Spleen (tissue), 11 donors: ENCODE measurements around the gene SUMF1. TPM values are rescaled to one million over a fixed set of nuclear protein-coding genes. Genes with fewer than 3 reads are reported as not detected.

Experiments used
- DNase-seq: peaks from one replicate; pipeline ENCODE4 v3.0.0-alpha.2; 2020
- H3K27ac ChIP-seq, 8 donors: fragments of 200-600 bp; sonication (generic) in 7 of 8; 1 replicate in 4 of 8; 2 replicates in 4 of 8; pipeline versions ENCODE4 v1.5.0 to v1.8.0; 2016 to 2021; ENCODE audit warnings: inconsistent platforms in 4 of 8, mild to moderate bottlenecking in 4 of 8, moderate library complexity in 1 of 8
- H3K27me3 ChIP-seq, 7 donors: fragments of 200-600 bp; sonication (generic) in 6 of 7; replicated peaks in 1 of 7; 1 replicate in 4 of 7; 2 replicates in 3 of 7; pipeline versions ENCODE4 v1.5.0 to v1.8.0; 2016 to 2021; ENCODE audit warnings: inconsistent platforms in 3 of 7, mild to moderate bottlenecking in 1 of 7
- H3K36me3 ChIP-seq, 6 donors: fragments of 200-600 bp; sonication (generic) in 5 of 6; 1 replicate in 4 of 6; 2 replicates in 2 of 6; pipeline versions ENCODE4 v1.5.0 to v1.8.0; 2016 to 2021; ENCODE audit warnings: inconsistent platforms in 2 of 6
- H3K4me1 ChIP-seq, 6 donors: fragments of 200-600 bp; sonication (generic) in 5 of 6; 1 replicate in 3 of 6; 2 replicates in 3 of 6; pipeline versions ENCODE4 v1.5.0 to v1.8.0; 2016 to 2021; ENCODE audit warnings: inconsistent platforms in 3 of 6
- H3K4me3 ChIP-seq, 8 donors: fragments of 200-600 bp; sonication (generic) in 7 of 8; 1 replicate in 4 of 8; 2 replicates in 4 of 8; pipeline versions ENCODE4 v1.5.0 to v1.8.0; 2016 to 2021; ENCODE audit warnings: inconsistent platforms in 4 of 8, mild to moderate bottlenecking in 4 of 8, moderate library complexity in 2 of 8
- H3K9me3 ChIP-seq, 8 donors: fragments of 200-600 bp; sonication (generic) in 7 of 8; 1 replicate in 4 of 8; 2 replicates in 4 of 8; pipeline versions ENCODE4 v1.5.0 to v1.8.0; 2016 to 2021; ENCODE audit warnings: inconsistent platforms in 4 of 8
- CTCF ChIP-seq, 11 experiments: fragments of 200-600 bp in 7 of 11; fragments of 450-650 bp in 4 of 11; sonication (generic) in 4 of 11; IDR thresholded peaks in 8 of 11; conservative IDR thresholded peaks in 3 of 11; 1 replicate in 7 of 11; 2 replicates in 4 of 11; pipeline versions ENCODE4 v1.4.0 to v1.8.0; 2016 to 2021; ENCODE audit warnings: antibody characterized with exemption in 11 of 11, inconsistent platforms in 4 of 11, mild to moderate bottlenecking in 1 of 11
- POLR2A ChIP-seq, 3 donors: fragments of 450-650 bp; IDR thresholded peaks; one replicate each; pipeline ENCODE4 v1.5.1; 2017; ENCODE audit warnings: antibody characterized with exemption in 3 of 3, mild to moderate bottlenecking in 1 of 3
- POLR2AphosphoS5 ChIP-seq, 3 donors: sonication (generic); formaldehyde crosslinking; IDR thresholded peaks; one replicate each; pipeline ENCODE4 v1.5.1; 2017; ENCODE audit warnings: antibody characterized with exemption in 3 of 3
- WGBS, 5 donors: extraction: QIAGEN DNeasy Blood & Tissue Kit in 3 of 5; methylation state at CpG; one replicate each; pipeline versions ENCODE4 v1.1.5 to v1.1.7; 2013 to 2018; 5-methylcytosine and 5-hydroxymethylcytosine counted together
- intact Hi-C: fragments of 100-400 bp; cut with DNase I; formaldehyde crosslinking; loops from one replicate; pipeline ENCODE4 v1.15.0; 2023; ENCODE audit warnings: low total_unique reads
- polyA plus RNA-seq, 3 donors: library from polyadenylated mRNA; stranded (reverse); fragments of 200-250 nt; gene quantifications; one replicate each; pipeline ENCODE4 v1.2.1, GENCODE V29; 2013
- total RNA-seq, 7 donors: library from RNA; depleted of rRNA in 3 of 7; stranded (reverse); fragments of >200 nt in 3 of 7; fragmentation: NEBNext Ultra II Directional in 4 of 7; extraction: Animal tissue kit (Norgen Biotek cat#: 25700) in 4 of 7; gene quantifications; one replicate each; pipeline versions ENCODE4 v1.1.0 to v1.2.1, GENCODE V29; 2016 to 2021
- donor health status: healthy with polysubstance abuse.
- donor health status: DM: no; HTN: no; CAD: no; lungs with moderate emphysema.
- donor health status: DM: no; HTN: no; CAD: no.
- donor health status: Bipolar disorder and iron deficiency.
- donor health status: healthy.
- donor health status: DM: no; HTN: no; CAD: no.
- donor health status: DM: yes; HTN: yes; CAD: no.

Gene SUMF1
- total and polyA plus RNA-seq, 10 donors: 6.3 to 53.0 (median 33.9) TPM

DNA sequence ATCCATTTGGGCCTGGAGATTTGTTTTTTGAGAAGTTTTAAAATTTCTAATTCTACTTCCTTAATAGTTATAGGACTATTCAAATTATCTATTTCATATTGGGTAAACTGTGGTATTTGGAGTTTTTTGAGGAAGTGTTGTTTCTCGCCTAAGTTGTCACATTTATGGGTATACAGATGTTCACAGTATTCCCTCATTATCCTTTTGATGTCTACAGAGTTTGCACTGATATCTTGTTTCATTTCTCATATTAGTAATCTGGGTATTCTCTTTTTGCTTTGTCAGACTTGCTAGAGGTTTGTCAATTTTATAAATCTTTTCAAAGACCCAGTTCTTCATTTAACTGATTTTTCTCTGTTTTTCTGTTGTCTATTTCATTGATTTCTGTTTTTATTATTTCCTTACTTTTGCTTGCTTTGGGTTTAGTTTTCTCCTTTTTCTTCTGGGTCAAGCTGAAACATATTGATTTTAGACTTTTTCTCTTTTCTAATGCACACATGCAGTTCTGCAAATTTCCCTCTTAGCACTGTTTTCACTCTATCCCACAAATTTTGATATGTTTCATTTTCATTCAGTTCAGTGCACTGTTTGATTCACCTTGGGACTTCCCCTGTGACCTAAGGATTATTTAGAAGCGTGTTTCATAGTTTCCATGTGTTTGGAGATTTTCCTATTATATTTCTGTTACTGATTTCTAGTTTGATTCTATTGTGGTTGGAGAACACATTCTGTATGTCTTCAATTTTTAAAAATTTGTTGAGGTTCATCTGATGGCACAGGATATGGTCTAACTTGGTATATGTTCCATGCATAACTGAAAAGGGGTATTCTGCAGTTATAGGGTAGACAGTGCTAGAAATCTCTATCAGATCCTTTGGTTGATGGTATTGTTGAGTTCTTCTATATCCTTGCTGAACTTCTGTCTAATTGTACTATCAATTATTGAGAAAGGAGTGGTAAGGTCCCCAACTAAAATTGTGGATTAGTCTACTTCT is 79.6 kb downstream of the SUMF1 start:
- intact Hi-C loops: no loop called here
- TF ChIP-seq CTCF (IDR thresholded peaks at IDR 0.05 in 8 of 11, conservative IDR thresholded peaks at IDR 0.05 in 3 of 11): no peak
- TF ChIP-seq POLR2A (IDR thresholded peaks at IDR 0.05): no peak
- TF ChIP-seq POLR2AphosphoS5 (IDR thresholded peaks at IDR 0.05): no peak
- WGBS, 5 donors: 74 to 79% (median 75%) methylated on average over 2 of the region's 2 CpGs

GRCh38 chr3:4385201-4385600 is 81.9 kb downstream of the SUMF1 start:
- no peak overlapping the region for H3K4me3 ChIP-seq
- no peak for TF ChIP-seq CTCF (IDR thresholded peaks at IDR 0.05 in 8 of 11, conservative IDR thresholded peaks at IDR 0.05 in 3 of 11)
- no peak for TF ChIP-seq POLR2A (IDR thresholded peaks at IDR 0.05)
- TF ChIP-seq POLR2AphosphoS5 (IDR thresholded peaks at IDR 0.05): no peak
- DNase-seq: no peak
- peaks cover 0 to 4% (median 0%) of the 10 kb centered on the region in 8 donors for H3K9me3 ChIP-seq
- H3K27me3 ChIP-seq: no peaks in the 10 kb centered on the region
- H3K36me3 ChIP-seq: peaks cover 0 to 25% (median 2%) of the 10 kb centered on the region in 6 donors
- intact Hi-C loops: no loop called here
- H3K4me1 ChIP-seq: no peaks in the 10 kb centered on the region
- 92 to 98% (median 96%) methylated on average over 6 of the region's 6 CpGs for WGBS, 5 donors
- no peak overlapping the region for H3K27ac ChIP-seq

More for the DNA sequence above, 79.6 kb downstream of the SUMF1 start:
- Histone ChIP-seq H3K9me3 (peaks cover 0 to 16% (median 10%) of the 10 kb centered on the region in 8 donors), H3K4me3 (no peak overlapping the region), H3K27ac (no peak overlapping the region), H3K27me3 (no peaks in the 10 kb centered on the region), H3K4me1 (no peaks in the 10 kb centered on the region), H3K36me3 (peaks cover 0 to 21% (median 7%) of the 10 kb centered on the region in 6 donors)
- DNase-seq: no peak

DNA sequence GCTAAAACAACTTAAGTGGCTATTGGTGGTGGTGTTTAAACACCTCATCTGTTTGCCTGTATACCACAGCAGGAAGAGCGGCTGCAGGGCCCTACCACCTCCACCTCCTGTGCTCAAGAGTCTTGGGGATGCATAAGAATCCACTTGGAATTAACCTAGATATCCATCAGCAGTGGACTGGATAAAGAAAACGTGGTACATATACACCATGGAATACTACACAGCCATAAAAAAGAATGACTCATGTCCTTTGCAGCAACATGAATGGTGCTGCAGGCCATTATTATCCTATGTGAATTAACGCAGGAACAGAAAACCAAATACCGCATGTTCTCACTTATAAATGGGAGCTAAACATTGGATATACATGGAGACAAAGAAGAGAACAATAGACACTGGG is 87.1 kb downstream of the SUMF1 start:
- Histone ChIP-seq H3K27ac (no peak overlapping the region), H3K36me3 (peaks cover 0 to 57% (median 12%) of the 10 kb centered on the region in 6 donors), H3K4me1 (no peaks in the 10 kb centered on the region), H3K4me3 (no peak overlapping the region), H3K27me3 (no peaks in the 10 kb centered on the region), H3K9me3 (peaks cover 0 to 8% (median under 1%) of the 10 kb centered on the region in 8 donors)
- no peak for TF ChIP-seq POLR2A (IDR thresholded peaks at IDR 0.05)
- no peak for TF ChIP-seq POLR2AphosphoS5 (IDR thresholded peaks at IDR 0.05)
- no peak for TF ChIP-seq CTCF (IDR thresholded peaks at IDR 0.05 in 8 of 11, conservative IDR thresholded peaks at IDR 0.05 in 3 of 11)
- intact Hi-C loops: no loop called here
- WGBS, 5 donors: 95 to 99% (median 98%) methylated on average over 4 of the region's 4 CpGs
- no peak for DNase-seq

DNA sequence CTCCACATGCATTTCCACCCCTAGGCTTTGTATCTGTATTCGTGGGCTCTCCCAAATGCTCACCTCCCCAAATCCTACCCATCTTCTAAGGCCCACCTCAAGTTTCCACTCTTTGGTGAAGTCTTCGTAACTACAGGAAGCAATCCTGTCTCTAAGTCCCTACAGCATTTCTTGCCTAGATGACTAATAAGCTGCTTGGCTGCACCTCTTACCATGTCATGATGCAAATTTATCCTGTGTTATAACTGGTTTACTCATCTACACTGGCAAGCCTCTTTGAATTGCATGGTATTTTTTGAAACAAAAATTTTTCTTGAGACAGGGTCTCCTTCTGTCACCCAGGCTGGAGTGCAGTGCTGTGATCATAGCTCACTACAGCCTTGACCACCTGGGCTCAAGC is 90.6 kb downstream of the SUMF1 start:
- Histone ChIP-seq H3K27me3 (no peaks in the 10 kb centered on the region), H3K27ac (no peak overlapping the region), H3K36me3 (peaks cover 0 to 75% (median 23%) of the 10 kb centered on the region in 6 donors), H3K9me3 (peaks cover 6 to 31% (median 24%) of the 10 kb centered on the region in 8 donors), H3K4me3 (no peak overlapping the region), H3K4me1 (no peaks in the 10 kb centered on the region)
- intact Hi-C loops: no loop called here
- TF ChIP-seq POLR2AphosphoS5 (IDR thresholded peaks at IDR 0.05) (no peak), POLR2A (IDR thresholded peaks at IDR 0.05) (no peak), CTCF (IDR thresholded peaks at IDR 0.05 in 8 of 11, conservative IDR thresholded peaks at IDR 0.05 in 3 of 11) (no peak)
- 82 to 95% (median 91%) methylated on average over 2 of the region's 2 CpGs for WGBS, 5 donors
- no peak for DNase-seq
